ENCODE results near the gene TMEM219. TPM values are rescaled to one million over a fixed set of nuclear protein-coding genes. Genes with fewer than 3 reads are reported as not detected.
"Not testable (repeated sequence)": the region's sequence is repeated elsewhere in the genome, so short reads cannot be mapped to it uniquely, and the experiment has no call there.

Gene TMEM219
- polyA plus RNA-seq, 1 of the 3 experiments (the other 2 are of a cell fraction): 101 TPM

DNA sequence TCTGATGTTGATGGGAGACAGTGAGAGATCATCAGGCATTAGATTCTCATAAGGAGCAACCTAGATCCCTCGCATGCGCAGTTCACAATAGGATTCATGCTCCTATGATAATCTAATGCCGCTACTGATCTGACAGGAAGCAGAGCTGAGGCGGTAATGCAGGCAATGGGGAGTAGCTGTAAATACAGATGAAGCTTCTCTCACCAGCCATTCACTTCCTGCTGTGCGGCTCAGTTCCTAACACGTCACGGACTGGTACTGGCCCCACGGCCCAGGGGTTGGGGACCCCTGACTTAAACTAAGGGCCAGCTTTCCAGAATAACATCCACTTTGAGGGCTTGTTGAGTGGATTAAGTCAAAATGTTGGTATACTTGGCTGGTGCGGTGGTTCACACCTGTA is 2.6 kb upstream of the TMEM219 start:
- Histone ChIP-seq H3K9me2 (no peaks in the 10 kb centered on the region), H3K4me3 (ENCODE audit: low read depth in 2 of 2, low read length in 1 of 2) (no peak overlapping the region), H4K20me1 (ENCODE audit: insufficient read depth) (no peaks in the 10 kb centered on the region), H3K27me3 (ENCODE audit: insufficient read depth) (no peaks in the 10 kb centered on the region), H3K36me3 (replicated peaks in 1 of 2; ENCODE audit: control insufficient read depth in 1 of 2, insufficient read depth in 2 of 2, low read length in 1 of 2) (peaks cover 0 to 5% of the 10 kb centered on the region in 2 experiments), H3K9me3 (no peaks in the 10 kb centered on the region), H3K4me1 (ENCODE audit: control insufficient read depth in 1 of 2, insufficient read depth in 2 of 2, low read depth in 1 of 2, low read length in 1 of 2) (peaks cover 0 to 15% of the 10 kb centered on the region in 2 experiments; a peak in 1 of 4 replicates), H3K9ac (no peak overlapping the region), H3F3A (replicated peaks; ENCODE audit: insufficient read depth) (no peaks in the 10 kb centered on the region), H3K4me2 (no peak overlapping the region), H2AFZ (ENCODE audit: low read depth) (no peak overlapping the region), H3K27ac (ENCODE audit: low read depth in 2 of 2, low read length in 1 of 2) (no peak overlapping the region), H3K79me2 (ENCODE audit: insufficient read depth) (no peaks in the 10 kb centered on the region; the same call in 1 of the 2 replicates)
- 91% methylated on average over 6 of the region's 9 CpGs for WGBS (ENCODE audit: low lambda C conversion rate)
- ChIA-PET POLR2A (no interaction called here), CTCF (interaction anchor here (1.4 kb wide), 1 partner anchor 46 kb away, joined by 5 read pairs; no protein-coding TSS in a partner anchor)
- no peak for DNase-seq
- TF ChIP-seq RXRA (IDR thresholded peaks at IDR 0.05; ENCODE audit: borderline replicate concordance, low read depth) (no peak), TEAD4 (IDR thresholded peaks at IDR 0.05; ENCODE audit: borderline replicate concordance, insufficient read depth) (no peak), GABPA (IDR thresholded peaks at IDR 0.05; ENCODE audit: low read depth) (no peak), JUND (IDR thresholded peaks at IDR 0.05) (no peak), ELF1 (IDR thresholded peaks at IDR 0.05) (no peak), POLR2AphosphoS5 (IDR thresholded peaks at IDR 0.05; ENCODE audit: low read depth, low read length) (no peak), FOXM1 (IDR thresholded peaks at IDR 0.05; ENCODE audit: low read depth) (no peak), SMC3 (IDR thresholded peaks at IDR 0.05; ENCODE audit: low read depth, low read length) (no peak), NRF1 (IDR thresholded peaks at IDR 0.05; ENCODE audit: low read depth, low read length) (no peak), FOXJ3 (CRISPR knock-in tag; IDR thresholded peaks at IDR 0.05) (no peak), MEF2A (IDR thresholded peaks at IDR 0.05; ENCODE audit: borderline replicate concordance, low read depth) (no peak), GATA2 (CRISPR knock-in tag; IDR thresholded peaks at IDR 0.05) (no peak), FOSL2 (IDR thresholded peaks at IDR 0.05; ENCODE audit: borderline replicate concordance, low read depth) (no peak), RCOR1 (IDR thresholded peaks at IDR 0.05; ENCODE audit: low read length) (no peak), RFX5 (IDR thresholded peaks at IDR 0.05; ENCODE audit: low read length) (no peak)
- TF ChIP-seq, protein P1, sequence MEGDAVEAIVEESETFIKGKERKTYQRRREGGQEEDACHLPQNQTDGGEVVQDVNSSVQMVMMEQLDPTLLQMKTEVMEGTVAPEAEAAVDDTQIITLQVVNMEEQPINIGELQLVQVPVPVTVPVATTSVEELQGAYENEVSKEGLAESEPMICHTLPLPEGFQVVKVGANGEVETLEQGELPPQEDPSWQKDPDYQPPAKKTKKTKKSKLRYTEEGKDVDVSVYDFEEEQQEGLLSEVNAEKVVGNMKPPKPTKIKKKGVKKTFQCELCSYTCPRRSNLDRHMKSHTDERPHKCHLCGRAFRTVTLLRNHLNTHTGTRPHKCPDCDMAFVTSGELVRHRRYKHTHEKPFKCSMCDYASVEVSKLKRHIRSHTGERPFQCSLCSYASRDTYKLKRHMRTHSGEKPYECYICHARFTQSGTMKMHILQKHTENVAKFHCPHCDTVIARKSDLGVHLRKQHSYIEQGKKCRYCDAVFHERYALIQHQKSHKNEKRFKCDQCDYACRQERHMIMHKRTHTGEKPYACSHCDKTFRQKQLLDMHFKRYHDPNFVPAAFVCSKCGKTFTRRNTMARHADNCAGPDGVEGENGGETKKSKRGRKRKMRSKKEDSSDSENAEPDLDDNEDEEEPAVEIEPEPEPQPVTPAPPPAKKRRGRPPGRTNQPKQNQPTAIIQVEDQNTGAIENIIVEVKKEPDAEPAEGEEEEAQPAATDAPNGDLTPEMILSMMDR (IDR thresholded peaks at IDR 0.05): no peak
- TF ChIP-seq, protein P2, sequence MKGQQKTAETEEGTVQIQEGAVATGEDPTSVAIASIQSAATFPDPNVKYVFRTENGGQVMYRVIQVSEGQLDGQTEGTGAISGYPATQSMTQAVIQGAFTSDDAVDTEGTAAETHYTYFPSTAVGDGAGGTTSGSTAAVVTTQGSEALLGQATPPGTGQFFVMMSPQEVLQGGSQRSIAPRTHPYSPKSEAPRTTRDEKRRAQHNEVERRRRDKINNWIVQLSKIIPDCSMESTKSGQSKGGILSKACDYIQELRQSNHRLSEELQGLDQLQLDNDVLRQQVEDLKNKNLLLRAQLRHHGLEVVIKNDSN (IDR thresholded peaks at IDR 0.05; ENCODE audit: borderline replicate concordance, low read depth): no peak
- TF ChIP-seq, protein P3, sequence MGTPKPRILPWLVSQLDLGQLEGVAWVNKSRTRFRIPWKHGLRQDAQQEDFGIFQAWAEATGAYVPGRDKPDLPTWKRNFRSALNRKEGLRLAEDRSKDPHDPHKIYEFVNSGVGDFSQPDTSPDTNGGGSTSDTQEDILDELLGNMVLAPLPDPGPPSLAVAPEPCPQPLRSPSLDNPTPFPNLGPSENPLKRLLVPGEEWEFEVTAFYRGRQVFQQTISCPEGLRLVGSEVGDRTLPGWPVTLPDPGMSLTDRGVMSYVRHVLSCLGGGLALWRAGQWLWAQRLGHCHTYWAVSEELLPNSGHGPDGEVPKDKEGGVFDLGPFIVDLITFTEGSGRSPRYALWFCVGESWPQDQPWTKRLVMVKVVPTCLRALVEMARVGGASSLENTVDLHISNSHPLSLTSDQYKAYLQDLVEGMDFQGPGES (IDR thresholded peaks at IDR 0.05; ENCODE audit: low read depth, low read length): no peak

DNA sequence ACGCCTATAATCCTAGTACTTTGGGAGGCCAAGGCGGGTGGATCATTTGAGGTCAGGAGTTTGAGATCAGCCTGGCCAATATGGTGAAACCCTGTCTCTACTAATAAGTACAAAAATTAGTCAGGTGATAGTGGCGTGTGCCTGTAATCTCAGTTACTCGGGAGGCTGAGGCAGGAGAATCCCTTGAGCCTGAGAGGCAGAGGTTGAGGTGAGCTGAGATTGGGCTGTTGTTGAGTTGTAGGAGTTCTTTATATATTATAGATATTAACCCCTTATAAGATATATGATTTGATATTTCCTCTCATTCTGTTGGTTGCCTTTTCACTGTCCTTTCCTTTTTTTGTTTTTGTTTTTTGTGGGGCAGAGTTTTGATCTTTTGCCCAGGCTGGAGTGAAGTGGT is 2.1 kb upstream of the TMEM219 start:
- H3K4me2 ChIP-seq; H3K27me3 ChIP-seq (ENCODE audit: insufficient read depth); H4K20me1 ChIP-seq (ENCODE audit: insufficient read depth); DNase-seq; H3K27ac ChIP-seq (ENCODE audit: low read depth in 2 of 2, low read length in 1 of 2); H2AFZ ChIP-seq (ENCODE audit: low read depth); H3F3A ChIP-seq (replicated peaks; ENCODE audit: insufficient read depth); H3K9me3 ChIP-seq; H3K9me2 ChIP-seq; H3K79me2 ChIP-seq (ENCODE audit: insufficient read depth); H3K9ac ChIP-seq; POLR2A ChIA-PET; H3K36me3 ChIP-seq (replicated peaks in 1 of 2; ENCODE audit: control insufficient read depth in 1 of 2, insufficient read depth in 2 of 2, low read length in 1 of 2); H3K4me3 ChIP-seq (ENCODE audit: low read depth in 2 of 2, low read length in 1 of 2): not testable (repeated sequence)
- CTCF ChIA-PET: interaction anchor here (1.4 to 1.7 kb wide), 2 partner anchors 35 to 46 kb away, joined by 5 read pairs; no protein-coding TSS in a partner anchor
- H3K4me1 ChIP-seq (ENCODE audit: control insufficient read depth in 1 of 2, insufficient read depth in 2 of 2, low read depth in 1 of 2, low read length in 1 of 2): peaks cover 0 to 15% of the 10 kb centered on the region in 2 experiments; a peak in 1 of 4 replicates
- WGBS (ENCODE audit: low lambda C conversion rate): 94% methylated on average over 4 of the region's 4 CpGs

Data from SK-N-SH (cell line).